Common myeloid progenitor, CD34-positive (primary cell): ENCODE measurements around the gene KCNG2.

Experiments
- CTCF ChIA-PET: fragments of 350-600 bp; sonication (Branson Sonifier 250); formaldehyde crosslinking; loops from one replicate; lab custom pipeline; 2021; ENCODE audit warnings: antibody characterized with exemption; lab: Charles Lee
- POLR2A ChIA-PET: fragments of 350-600 bp; sonication (Branson Sonifier 250); formaldehyde crosslinking; loops from one replicate; lab custom pipeline; 2021; ENCODE audit warnings: antibody characterized with exemption; lab: Charles Lee
- DNase-seq, 3 donors: peaks; one replicate each; pipeline versions ENCODE4 v3.0.0 to v3.0.0-alpha.2; 2013
- H3K27ac ChIP-seq, 2 experiments: 1 replicate in 1 of 2; 2 replicates in 1 of 2; pipeline ENCODE4 v1.7.0; 2013; ENCODE audit warnings: inconsistent platforms in 2 of 2, low read length in 2 of 2, mild to moderate bottlenecking in 2 of 2, low read depth in 1 of 2, moderate library complexity in 1 of 2; ENCODE audit not compliant: severe bottlenecking in 2 of 2, insufficient read depth in 1 of 2, poor library complexity in 1 of 2
- H3K27me3 ChIP-seq, 5 experiments: replicated peaks in 2 of 5; 1 replicate in 3 of 5; 2 replicates in 2 of 5; pipeline versions ENCODE4 v1.6.1 to v1.7.0; 2013; ENCODE audit warnings: low read length in 4 of 5, mild to moderate bottlenecking in 2 of 5, moderate library complexity in 2 of 5, inconsistent platforms in 1 of 5; ENCODE audit not compliant: insufficient read depth in 5 of 5, control insufficient read depth in 4 of 5
- H3K36me3 ChIP-seq, 4 experiments: 1 replicate in 2 of 4; 2 replicates in 2 of 4; pipeline versions ENCODE4 v1.6.1 to v1.7.0; 2013; ENCODE audit warnings: low read length in 3 of 4, control low read depth in 1 of 4, mild to moderate bottlenecking in 1 of 4; ENCODE audit not compliant: control insufficient read depth in 4 of 4, insufficient read depth in 4 of 4
- H3K4me1 ChIP-seq, 4 experiments: 1 replicate in 3 of 4; 2 replicates in 1 of 4; pipeline versions ENCODE4 v1.6.1 to v1.7.1; 2013; ENCODE audit warnings: low read length in 3 of 4, mild to moderate bottlenecking in 3 of 4, control low read depth in 1 of 4, inconsistent platforms in 1 of 4, moderate library complexity in 1 of 4; ENCODE audit not compliant: control insufficient read depth in 4 of 4, insufficient read depth in 4 of 4; ENCODE audit errors: control extremely low read depth in 1 of 4
- H3K4me3 ChIP-seq, 7 experiments: 1 replicate in 4 of 7; 2 replicates in 3 of 7; pipeline versions ENCODE4 v1.5.1 to v1.7.0; 2013; ENCODE audit warnings: mild to moderate bottlenecking in 7 of 7, low read length in 6 of 7, moderate library complexity in 6 of 7, inconsistent platforms in 2 of 7, low read depth in 2 of 7, control low read depth in 1 of 7; ENCODE audit not compliant: insufficient read depth in 4 of 7, control insufficient read depth in 1 of 7; ENCODE audit errors: extremely low read depth in 1 of 7
- H3K9me3 ChIP-seq, 5 experiments: 1 replicate in 4 of 5; 2 replicates in 1 of 5; pipeline versions ENCODE4 v1.6.1 to v1.7.1; 2013; ENCODE audit warnings: low read length in 4 of 5, mild to moderate bottlenecking in 2 of 5, inconsistent platforms in 1 of 5, low read depth in 1 of 5, moderate library complexity in 1 of 5; ENCODE audit not compliant: control insufficient read depth in 4 of 5, insufficient read depth in 2 of 5; ENCODE audit errors: control extremely low read depth in 1 of 5
- WGBS: methylation state at CpG from one replicate; pipeline ENCODE4 v1.1.5; 2013; ENCODE audit not compliant: insufficient coverage; 5-methylcytosine and 5-hydroxymethylcytosine counted together

The KCNG2 gene

GRCh38 chr18:79878741-79879378 lies 81.1 kb downstream of the KCNG2 start:
- no peak overlapping the region for H3K4me3 ChIP-seq
- ChIA-PET POLR2A (no interaction called here), CTCF (no interaction called here)
- no peaks in the 10 kb centered on the region for H3K36me3 ChIP-seq
- H3K4me1 ChIP-seq: no peaks in the 10 kb centered on the region
- H3K27ac ChIP-seq: no peak overlapping the region
- H3K27me3 ChIP-seq: peaks cover 0 to 15% (median 0%) of the 10 kb centered on the region in 5 experiments
- peaks cover 0 to 9% (median 0%) of the 10 kb centered on the region in 5 experiments for H3K9me3 ChIP-seq
- whole genome bisulfite sequencing: 85% methylated on average over 17 of the region's 20 CpGs
- DNase-seq: no peak

DNA sequence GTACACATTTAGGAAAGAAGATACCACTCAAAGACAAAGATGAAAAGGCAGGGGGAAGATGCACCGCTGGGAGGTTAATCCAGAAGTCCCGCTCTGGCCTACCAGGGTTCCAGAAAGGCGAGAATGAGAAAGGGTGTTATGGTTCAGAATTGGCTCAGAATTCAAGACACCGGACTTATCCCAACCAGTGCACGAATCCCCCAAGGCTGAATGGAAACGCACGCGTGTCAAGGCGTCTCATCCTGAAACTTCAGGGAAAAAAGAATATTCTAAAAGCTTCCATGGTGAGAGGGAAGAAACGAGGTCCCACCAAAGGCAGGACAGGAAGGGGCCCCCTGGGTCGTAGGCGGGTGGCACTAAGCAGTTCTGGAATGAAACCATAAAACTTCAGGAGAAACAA lies 81.8 kb downstream of the KCNG2 start:
- WGBS: 96% methylated on average over 12 of the region's 12 CpGs

GRCh38 chr18:79881695-79882094 lies 84.0 kb downstream of the KCNG2 start:
- POLR2A ChIA-PET: no interaction called here
- WGBS: 96% methylated on average over 9 of the region's 11 CpGs
- Histone ChIP-seq H3K27ac (no peak overlapping the region), H3K4me3 (no peak overlapping the region), H3K4me1 (no peaks in the 10 kb centered on the region), H3K36me3 (no peaks in the 10 kb centered on the region), H3K27me3 (peaks cover 0 to 6% (median 0%) of the 10 kb centered on the region in 5 experiments), H3K9me3 (peaks cover 0 to 9% (median 3%) of the 10 kb centered on the region in 5 experiments)
- DNase-seq: no peak
- CTCF ChIA-PET: no interaction called here

More for the DNA sequence above, 81.8 kb downstream of the KCNG2 start:
- CTCF ChIA-PET: no interaction called here
- H3K9me3 ChIP-seq: peaks cover 0 to 9% (median 0%) of the 10 kb centered on the region in 5 experiments
- peaks cover 0 to 15% (median 0%) of the 10 kb centered on the region in 5 experiments for H3K27me3 ChIP-seq
- no peaks in the 10 kb centered on the region for H3K36me3 ChIP-seq
- H3K27ac ChIP-seq: no peak overlapping the region
- H3K4me3 ChIP-seq: no peak overlapping the region
- DNase-seq: no peak
- POLR2A ChIA-PET: no interaction called here
- H3K4me1 ChIP-seq: no peaks in the 10 kb centered on the region

- WGBS: 97% methylated on average over 56 of the region's 68 CpGs
- CTCF ChIA-PET: no interaction called here
- H3K4me1 ChIP-seq: no peaks in the 10 kb centered on the region
- POLR2A ChIA-PET: no interaction called here
- H3K36me3 ChIP-seq: no peaks in the 10 kb centered on the region
- H3K27me3 ChIP-seq: no peaks in the 10 kb centered on the region
- H3K4me3 ChIP-seq: no peak overlapping the region
- no peak overlapping the region for H3K27ac ChIP-seq
- peaks cover 0 to 11% (median 3%) of the 10 kb centered on the region in 5 experiments for H3K9me3 ChIP-seq
- no peak for DNase-seq
Observed at GRCh38 chr18:79882522-79883241, 84.9 kb downstream of the KCNG2 start.

DNA sequence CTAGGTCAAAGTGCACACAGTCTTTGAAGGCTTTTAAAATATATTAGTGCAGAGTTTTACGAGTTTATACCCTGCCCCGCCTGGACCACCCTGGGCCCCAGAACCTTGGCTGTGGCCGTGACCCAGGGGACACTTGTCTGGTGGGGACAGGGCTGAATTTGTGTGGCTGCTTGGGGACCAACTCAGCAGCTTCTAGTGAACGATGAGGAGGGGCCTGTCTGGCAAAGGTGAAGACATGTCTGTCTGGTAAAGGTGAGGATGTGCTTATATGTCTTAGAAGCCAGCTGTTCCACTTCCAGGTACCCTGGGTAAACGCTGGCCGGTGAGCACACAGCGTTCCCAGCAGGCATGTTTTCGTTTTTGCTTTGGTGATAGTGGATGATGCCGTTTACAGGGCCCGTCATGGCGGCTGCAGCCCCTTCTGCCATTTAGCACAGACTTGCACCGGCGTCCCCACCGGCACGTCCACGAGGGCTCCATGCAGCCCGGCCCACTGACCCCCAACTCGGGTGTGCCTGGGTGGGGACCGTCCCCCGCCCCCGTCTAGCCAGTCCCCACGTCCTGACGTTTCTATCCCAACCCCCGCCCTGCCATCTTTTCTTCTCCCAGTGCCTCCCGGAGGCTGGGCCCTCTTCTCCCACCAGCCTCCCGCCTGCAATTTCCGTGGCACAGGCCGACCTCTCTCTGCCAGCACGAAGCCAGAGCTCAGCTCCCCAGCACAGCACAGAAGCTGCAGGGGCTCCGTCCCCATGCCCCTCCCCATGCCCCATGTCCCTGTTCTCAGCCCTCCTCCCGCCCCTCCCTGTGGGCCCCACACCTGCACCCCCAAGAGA lies 85.9 kb downstream of the KCNG2 start:
- Histone ChIP-seq H3K36me3 (no peaks in the 10 kb centered on the region), H3K4me1 (no peaks in the 10 kb centered on the region), H3K9me3 (peaks cover 0 to 14% (median 3%) of the 10 kb centered on the region in 5 experiments), H3K27me3 (no peaks in the 10 kb centered on the region), H3K4me3 (no peak overlapping the region), H3K27ac (no peak overlapping the region)
- DNase-seq: no peak
- ChIA-PET CTCF (no interaction called here), POLR2A (no interaction called here)
- WGBS: 99% methylated on average over 24 of the region's 31 CpGs

DNA sequence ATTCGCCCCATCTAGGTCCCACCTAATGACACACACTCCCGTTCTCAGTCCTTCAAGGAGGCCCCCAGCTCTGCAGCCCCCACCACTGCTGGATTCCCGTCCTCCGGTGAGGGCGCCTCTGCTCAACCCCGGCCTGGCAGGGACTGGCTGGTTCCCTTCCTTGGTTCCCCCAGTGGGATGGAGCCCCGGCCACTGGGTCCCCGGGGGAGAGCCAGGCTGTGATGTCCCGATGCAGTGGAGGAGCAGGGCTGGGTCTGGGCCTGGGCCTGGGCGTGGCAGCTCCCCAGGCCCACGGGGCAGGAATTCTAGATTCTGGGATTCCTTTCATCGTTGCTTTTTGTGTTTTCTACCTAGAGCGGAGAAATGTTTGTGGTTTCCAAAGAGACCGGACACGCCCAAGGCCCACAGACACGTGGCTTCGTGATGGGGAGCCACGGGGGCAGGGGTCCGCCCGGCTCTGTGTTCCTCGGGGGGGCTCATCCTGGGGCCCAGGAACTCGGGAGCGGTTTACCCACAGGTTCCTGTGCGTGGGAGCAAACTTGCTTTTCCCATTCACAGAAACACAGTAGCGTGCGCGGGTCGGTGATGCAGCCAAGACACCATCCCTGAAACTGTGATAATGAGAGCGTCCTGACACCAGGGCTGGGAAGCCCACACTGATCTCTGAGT lies 86.7 kb downstream of the KCNG2 start:
- no peaks in the 10 kb centered on the region for H3K4me1 ChIP-seq

More for the DNA sequence above, 86.7 kb downstream of the KCNG2 start:
- 90% methylated on average over 27 of the region's 29 CpGs for WGBS
- ChIA-PET POLR2A (no interaction called here), CTCF (no interaction called here)
- Histone ChIP-seq H3K9me3 (peaks cover under 1 to 17% (median 3%) of the 10 kb centered on the region in 5 experiments), H3K36me3 (no peaks in the 10 kb centered on the region), H3K27ac (no peak overlapping the region), H3K4me3 (no peak overlapping the region), H3K27me3 (no peaks in the 10 kb centered on the region)
- no peak for DNase-seq
